Measurements from ENCODE around the gene PLEKHA3. TPM values are rescaled to one million over a fixed set of nuclear protein-coding genes. Genes with fewer than 3 reads are reported as not detected.

Gene PLEKHA3
- total RNA-seq, 1 donor from 2014 or later: 9.7 TPM

DNA sequence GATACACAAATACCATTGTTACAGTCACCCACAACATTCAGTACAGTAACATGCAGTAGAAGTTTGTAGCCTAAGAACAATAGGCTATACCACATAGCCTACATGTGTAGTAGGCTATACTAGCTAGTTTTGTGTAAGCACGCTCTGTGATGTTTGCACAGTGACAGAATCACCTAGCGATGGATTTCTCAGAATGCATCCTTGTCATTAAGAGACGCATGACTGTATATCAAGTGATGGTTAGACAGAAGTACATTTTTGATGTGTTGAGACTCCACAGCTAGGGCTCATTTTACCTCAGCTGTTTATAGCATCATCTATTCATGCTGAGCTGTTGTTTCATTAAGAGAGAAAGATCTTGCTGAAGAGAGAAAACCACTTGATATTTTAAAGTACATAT is 19.4 kb downstream of the PLEKHA3 start:
- Histone ChIP-seq H3K4me3 (ENCODE audit: low read depth, low read length) (no peak overlapping the region), H3K27me3 (ENCODE audit: control insufficient read depth, insufficient read depth, low read length) (no peaks in the 10 kb centered on the region), H3K36me3 (ENCODE audit: control insufficient read depth, insufficient read depth, low read length) (no peaks in the 10 kb centered on the region)
- TF ChIP-seq, protein P1, sequence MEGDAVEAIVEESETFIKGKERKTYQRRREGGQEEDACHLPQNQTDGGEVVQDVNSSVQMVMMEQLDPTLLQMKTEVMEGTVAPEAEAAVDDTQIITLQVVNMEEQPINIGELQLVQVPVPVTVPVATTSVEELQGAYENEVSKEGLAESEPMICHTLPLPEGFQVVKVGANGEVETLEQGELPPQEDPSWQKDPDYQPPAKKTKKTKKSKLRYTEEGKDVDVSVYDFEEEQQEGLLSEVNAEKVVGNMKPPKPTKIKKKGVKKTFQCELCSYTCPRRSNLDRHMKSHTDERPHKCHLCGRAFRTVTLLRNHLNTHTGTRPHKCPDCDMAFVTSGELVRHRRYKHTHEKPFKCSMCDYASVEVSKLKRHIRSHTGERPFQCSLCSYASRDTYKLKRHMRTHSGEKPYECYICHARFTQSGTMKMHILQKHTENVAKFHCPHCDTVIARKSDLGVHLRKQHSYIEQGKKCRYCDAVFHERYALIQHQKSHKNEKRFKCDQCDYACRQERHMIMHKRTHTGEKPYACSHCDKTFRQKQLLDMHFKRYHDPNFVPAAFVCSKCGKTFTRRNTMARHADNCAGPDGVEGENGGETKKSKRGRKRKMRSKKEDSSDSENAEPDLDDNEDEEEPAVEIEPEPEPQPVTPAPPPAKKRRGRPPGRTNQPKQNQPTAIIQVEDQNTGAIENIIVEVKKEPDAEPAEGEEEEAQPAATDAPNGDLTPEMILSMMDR (IDR thresholded peaks at IDR 0.05; ENCODE audit: insufficient read depth, low read length, poor library complexity, severe bottlenecking): no peak
- DNase-seq (ENCODE audit: low read depth): no peak

GRCh38 chr2:178502751-178503150 is 22.5 kb downstream of the PLEKHA3 start:
- TF ChIP-seq, protein P1 (IDR thresholded peaks at IDR 0.05; ENCODE audit: insufficient read depth, low read length, poor library complexity, severe bottlenecking): no peak
- Histone ChIP-seq H3K27me3 (ENCODE audit: control insufficient read depth, insufficient read depth, low read length) (no peaks in the 10 kb centered on the region), H3K4me3 (ENCODE audit: low read depth, low read length) (no peak overlapping the region), H3K36me3 (ENCODE audit: control insufficient read depth, insufficient read depth, low read length) (no peaks in the 10 kb centered on the region)
- no peak for DNase-seq (ENCODE audit: low read depth)

GRCh38 chr2:178506101-178506500 is 25.8 kb downstream of the PLEKHA3 start:
- no peak for DNase-seq (ENCODE audit: low read depth)
- Histone ChIP-seq H3K4me3 (ENCODE audit: low read depth, low read length) (no peak overlapping the region), H3K36me3 (ENCODE audit: control insufficient read depth, insufficient read depth, low read length) (no peaks in the 10 kb centered on the region), H3K27me3 (ENCODE audit: control insufficient read depth, insufficient read depth, low read length) (no peaks in the 10 kb centered on the region)
- TF ChIP-seq, protein P1 (IDR thresholded peaks at IDR 0.05; ENCODE audit: insufficient read depth, low read length, poor library complexity, severe bottlenecking): no peak

- H3K4me3 ChIP-seq (ENCODE audit: low read depth, low read length): no peak overlapping the region
- no peaks in the 10 kb centered on the region for H3K36me3 ChIP-seq (ENCODE audit: control insufficient read depth, insufficient read depth, low read length)
- no peaks in the 10 kb centered on the region for H3K27me3 ChIP-seq (ENCODE audit: control insufficient read depth, insufficient read depth, low read length)
- DNase-seq (ENCODE audit: low read depth): no peak
- TF ChIP-seq, protein P1 (IDR thresholded peaks at IDR 0.05; ENCODE audit: insufficient read depth, low read length, poor library complexity, severe bottlenecking): no peak
Measured at GRCh38 chr2:178506524-178506923, 26.3 kb downstream of the PLEKHA3 start.

DNA sequence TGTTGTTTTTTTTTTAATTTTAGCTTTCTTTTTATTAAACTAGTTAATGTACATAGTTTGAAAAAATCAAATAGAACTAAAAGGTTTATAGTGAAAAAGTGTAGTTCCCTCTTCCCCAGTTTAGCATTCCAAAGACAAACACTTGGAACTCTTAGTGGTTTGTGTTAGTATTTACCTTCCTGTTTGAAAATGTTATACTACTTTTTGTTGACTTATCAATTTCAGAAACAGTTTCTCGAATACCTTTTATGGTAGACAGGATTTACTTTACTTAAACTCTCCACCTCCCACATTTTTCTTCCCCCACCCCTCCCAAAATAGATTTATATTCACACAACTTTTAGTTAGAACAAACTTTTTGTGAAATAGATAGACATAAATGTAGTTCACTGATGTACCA is 26.7 kb downstream of the PLEKHA3 start:
- TF ChIP-seq, protein P1 (IDR thresholded peaks at IDR 0.05; ENCODE audit: insufficient read depth, low read length, poor library complexity, severe bottlenecking): no peak

GRCh38 chr2:178508646-178509045 is 28.4 kb downstream of the PLEKHA3 start:
- DNase-seq (ENCODE audit: low read depth): no peak
- Histone ChIP-seq H3K4me3 (ENCODE audit: low read depth, low read length) (no peak overlapping the region), H3K27me3 (ENCODE audit: control insufficient read depth, insufficient read depth, low read length) (no peaks in the 10 kb centered on the region), H3K36me3 (ENCODE audit: control insufficient read depth, insufficient read depth, low read length) (no peaks in the 10 kb centered on the region)
- TF ChIP-seq, protein P1 (IDR thresholded peaks at IDR 0.05; ENCODE audit: insufficient read depth, low read length, poor library complexity, severe bottlenecking): no peak

More for the DNA sequence above, 26.7 kb downstream of the PLEKHA3 start:
- Histone ChIP-seq H3K36me3 (ENCODE audit: control insufficient read depth, insufficient read depth, low read length) (no peaks in the 10 kb centered on the region), H3K4me3 (ENCODE audit: low read depth, low read length) (no peak overlapping the region), H3K27me3 (ENCODE audit: control insufficient read depth, insufficient read depth, low read length) (no peaks in the 10 kb centered on the region)
- DNase-seq (ENCODE audit: low read depth): no peak
